GM12891 (cell line): ENCODE measurements around the gene CMKLR1.

Experiments
- PAX5 ChIP-seq: IDR thresholded peaks from 2 replicates; pipeline ENCODE4 v1.6.1; 2011; ENCODE audit warnings: low read length, moderate library complexity, mild to moderate bottlenecking; ENCODE audit not compliant: insufficient read depth, severe bottlenecking
- POLR2A ChIP-seq: IDR thresholded peaks from 2 replicates; pipeline ENCODE4 v1.6.1; 2011; ENCODE audit warnings: low read depth, low read length, control low read depth
- POLR2AphosphoS5 ChIP-seq: IDR thresholded peaks from 2 replicates; pipeline ENCODE4 v1.6.1; 2011; ENCODE audit warnings: low read depth, low read length, control low read depth
- POU2F2 ChIP-seq: IDR thresholded peaks from 2 replicates; pipeline ENCODE4 v1.6.1; 2011; ENCODE audit warnings: low read depth, mild to moderate bottlenecking, control low read depth, low read length, moderate library complexity
- SPI1 ChIP-seq: IDR thresholded peaks from 2 replicates; pipeline ENCODE4 v1.6.1; 2011; ENCODE audit warnings: low read depth, low read length, control low read depth
- TAF1 ChIP-seq: IDR thresholded peaks from 2 replicates; pipeline ENCODE4 v1.6.1; 2011; ENCODE audit warnings: low read depth, low read length, control low read depth

GRCh38 chr12:108352591-108352990 is 13.5 kb upstream of the CMKLR1 start:
- no peak for TF ChIP-seq POLR2A
- TF ChIP-seq TAF1: no peak
- TF ChIP-seq SPI1: no peak
- no peak for TF ChIP-seq POLR2AphosphoS5
- no peak for TF ChIP-seq POU2F2
- no peak for TF ChIP-seq PAX5
